HCT116 (cell line): ENCODE data around the gene CASZ1. TPM values are rescaled to one million over a fixed set of nuclear protein-coding genes. Genes with fewer than 3 reads are reported as not detected.

ENCODE experiments used
- ATAC-seq: fragments of 200-7000 bp; cut with Tn5 transposase; 2 replicates; pipeline ENCODE4 v1.9.1; 2020; ENCODE audit warnings: mild to moderate bottlenecking, moderate library complexity
- BruUV-seq: library from RNA; stranded (reverse); fragments of 400-500 nt; replicated peaks from 2 replicates; lab custom pipeline; 2021; lab: Mats Ljungman, UMichigan
- CTCF ChIA-PET: fragments of 300-600 bp; sonication (Branson Sonifier 250); formaldehyde crosslinking; loops from one replicate; lab custom pipeline; 2021; ENCODE audit warnings: antibody characterized with exemption; lab: Charles Lee
- POLR2A ChIA-PET: fragments of 300-600, 350-600 bp; sonication (Branson Sonifier 250); formaldehyde crosslinking; loops from one replicate; lab custom pipeline; 2021; ENCODE audit warnings: antibody characterized with exemption; lab: Charles Lee
- RAD21 ChIA-PET, 2 experiments: fragments of 300-600 bp; sonication (Branson Sonifier 250); formaldehyde crosslinking; loops; one replicate each; lab custom pipeline; 2023; ENCODE audit warnings: low total read pairs in 2 of 2; ENCODE audit not compliant: uncharacterized antibody in 2 of 2, unreplicated experiment in 2 of 2, low non-redundant PET in 1 of 2; lab: Charles Lee
- DNase-seq: peaks from one replicate; pipeline ENCODE4 v3.0.0-alpha.2; 2010; ENCODE audit warnings: low read depth, low spot score
- H2AFZ ChIP-seq: fragments of 200-600 bp; shearing (Covaris generic), sonication (generic); 2 replicates; pipeline ENCODE4 v1.6.1; 2017; ENCODE audit warnings: low read depth, mixed run types, mixed read lengths, antibody characterized with exemption, low read length; ENCODE audit not compliant: poor library complexity, severe bottlenecking
- H3K27ac ChIP-seq: 2 replicates; pipeline ENCODE4 v1.5.1; 2012; ENCODE audit warnings: low read depth, low read length
- H3K27me3 ChIP-seq: fragments of 200-600 bp; sonication (generic); 2 replicates; pipeline ENCODE4 v1.6.1; 2016; ENCODE audit warnings: mixed run types, low read length, mixed read lengths; ENCODE audit not compliant: insufficient read depth
- H3K36me3 ChIP-seq, 2 experiments: fragments of 200-500 bp in 1 of 2; fragments of 200-600 bp in 1 of 2; sonication (Bioruptor generic) in 1 of 2; sonication (generic) in 1 of 2; 2 replicates each; pipeline versions ENCODE4 v1.5.1 to v1.6.1; 2014 to 2016; ENCODE audit warnings: low read length in 2 of 2, inconsistent platforms in 1 of 2, mixed read lengths in 1 of 2, mixed run types in 1 of 2; ENCODE audit not compliant: insufficient read depth in 2 of 2, control insufficient read depth in 1 of 2
- H3K4me1 ChIP-seq, 2 experiments: fragments of 200-600 bp in 1 of 2; sonication (generic) in 1 of 2; 2 replicates each; pipeline versions ENCODE4 v1.5.1 to v1.6.1; 2012 to 2017; ENCODE audit warnings: low read length in 2 of 2, inconsistent platforms in 1 of 2, mild to moderate bottlenecking in 1 of 2, mixed read lengths in 1 of 2, mixed run types in 1 of 2, moderate library complexity in 1 of 2; ENCODE audit not compliant: insufficient read depth in 2 of 2, control insufficient read depth in 1 of 2
- H3K4me2 ChIP-seq: fragments of 200-600 bp; sonication (generic); 2 replicates; pipeline ENCODE4 v1.6.1; 2017; ENCODE audit warnings: mixed run types, low read length, mixed read lengths
- H3K4me3 ChIP-seq, 2 experiments: fragments of 200-600 bp in 1 of 2; sonication (generic) in 1 of 2; replicated peaks in 1 of 2; 2 replicates each; pipeline ENCODE4 v1.5.1; 2011 to 2016; ENCODE audit warnings: low read length in 2 of 2, control low read depth in 1 of 2, low read depth in 1 of 2, mild to moderate bottlenecking in 1 of 2, mixed read lengths in 1 of 2, mixed run types in 1 of 2
- H3K79me2 ChIP-seq: fragments of 200-600 bp; sonication (generic); 2 replicates; pipeline ENCODE4 v1.6.1; 2017; ENCODE audit warnings: mild to moderate bottlenecking, mixed run types, low read length, moderate library complexity, mixed read lengths; ENCODE audit not compliant: insufficient read depth
- H3K9ac ChIP-seq: fragments of 200-600 bp; sonication (generic); 2 replicates; pipeline ENCODE4 v1.6.1; 2016; ENCODE audit warnings: low read length, mixed read lengths
- H3K9me2 ChIP-seq: fragments of 200-600 bp; sonication (generic), shearing (Covaris generic); 2 replicates; pipeline ENCODE4 v1.6.1; 2017; ENCODE audit warnings: mixed run types, mild to moderate bottlenecking, moderate library complexity; ENCODE audit not compliant: insufficient read depth
- H3K9me3 ChIP-seq, 2 experiments: fragments of 200-500 bp in 1 of 2; fragments of 200-600 bp in 1 of 2; sonication (Bioruptor generic) in 1 of 2; sonication (generic) in 1 of 2; 2 replicates each; pipeline ENCODE4 v1.6.1; 2014 to 2017; ENCODE audit warnings: low read length in 2 of 2, mixed read lengths in 2 of 2, inconsistent platforms in 1 of 2, low read depth in 1 of 2, mild to moderate bottlenecking in 1 of 2, mixed run types in 1 of 2, moderate library complexity in 1 of 2; ENCODE audit not compliant: control insufficient read depth in 1 of 2, insufficient read depth in 1 of 2
- H4K20me1 ChIP-seq: fragments of 200-600 bp; sonication (generic), shearing (Covaris generic); 2 replicates; pipeline ENCODE4 v1.6.1; 2017; ENCODE audit warnings: mixed run types, mild to moderate bottlenecking, moderate library complexity; ENCODE audit not compliant: insufficient read depth
- CBX3 ChIP-seq: IDR thresholded peaks from 2 replicates; pipeline ENCODE4 v1.6.1; 2012; ENCODE audit warnings: low read depth
- CEBPB ChIP-seq: IDR thresholded peaks from 2 replicates; pipeline ENCODE4 v1.6.1; 2012; ENCODE audit warnings: low read depth
- EGR1 ChIP-seq: IDR thresholded peaks from 2 replicates; pipeline ENCODE4 v1.6.1; 2012; ENCODE audit warnings: low read depth
- POLR2A ChIP-seq: IDR thresholded peaks from 2 replicates; pipeline ENCODE4 v1.7.0; 2011; ENCODE audit warnings: borderline replicate concordance; ENCODE audit not compliant: insufficient read depth, insufficient read length; ENCODE audit errors: extremely low read depth
- RAD21 ChIP-seq: IDR thresholded peaks from 2 replicates; pipeline ENCODE4 v1.6.1; 2012; ENCODE audit warnings: low read depth, mild to moderate bottlenecking
- SRF ChIP-seq: IDR thresholded peaks from 2 replicates; pipeline ENCODE4 v1.6.1; 2012; ENCODE audit warnings: low read depth
- ZNF274 ChIP-seq: fragments of 200-500 bp; sonication (Bioruptor generic); IDR thresholded peaks from 2 replicates; pipeline ENCODE4 v1.6.1; 2014; ENCODE audit warnings: mild to moderate bottlenecking, low read depth, low read length, inconsistent platforms
- intact Hi-C: fragments of 100-400 bp; cut with micrococcal nuclease; formaldehyde crosslinking; loops from 2 replicates; pipeline ENCODE4 v1.10.0; 2022
- total RNA-seq: library from RNA; stranded (reverse); gene quantifications from one replicate; pipeline ENCODE4 v1.2.1, GENCODE V29; 2021; ENCODE audit not compliant: unreplicated experiment
- TF ChIP-seq, protein P1 (sequence below): IDR thresholded peaks from 2 replicates; pipeline ENCODE4 v1.6.1; 2011; ENCODE audit warnings: mild to moderate bottlenecking, low read length, moderate library complexity; ENCODE audit not compliant: insufficient replicate concordance; ENCODE audit errors: extremely low read depth

The CASZ1 gene
- total RNA-seq, 1 experiment from 2014 or later, result 7.7 TPM

DNA sequence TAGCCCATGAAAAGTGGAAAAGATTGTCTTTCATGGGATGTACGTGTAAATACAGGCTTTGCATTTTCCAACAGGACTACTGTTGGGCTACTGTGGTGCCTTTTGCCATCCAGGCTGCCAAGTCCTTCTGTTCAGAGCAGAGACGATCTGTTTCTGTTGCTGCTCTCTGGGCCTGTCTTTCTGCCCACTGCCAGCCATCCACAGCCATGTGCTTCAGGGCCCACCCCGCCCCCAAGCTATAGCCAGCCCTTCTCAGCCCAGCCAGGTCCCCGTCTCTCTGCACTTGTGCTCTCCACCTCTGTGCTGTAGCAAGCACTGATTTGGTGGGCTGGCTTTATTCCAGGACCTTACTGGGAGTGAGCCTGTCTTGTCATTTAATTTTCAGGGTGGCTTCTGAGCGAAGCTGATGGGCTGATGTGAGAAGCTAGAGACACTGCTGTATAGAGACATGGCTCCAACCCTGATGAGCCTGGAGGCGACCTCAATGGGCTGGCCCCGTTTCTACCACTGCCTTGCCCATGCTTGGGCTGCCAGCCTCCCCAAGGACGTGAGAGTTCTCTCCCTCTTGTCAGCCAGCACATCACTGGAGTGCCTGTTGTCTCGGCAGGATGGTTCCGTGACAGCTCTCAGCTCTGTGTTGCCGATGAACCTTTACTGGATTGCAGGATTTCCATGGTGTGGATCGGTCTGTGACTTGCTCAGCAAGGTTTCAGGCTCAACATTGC lies 183.8 kb downstream of the CASZ1 start:
- POLR2A ChIA-PET, result no interaction called here
- Histone ChIP-seq H3K27me3 (no peaks in the 10 kb centered on the region), H3K9me2 (no peaks in the 10 kb centered on the region), H3K79me2 (no peaks in the 10 kb centered on the region), H3K36me3 (no peaks in the 10 kb centered on the region), H3K9me3 (no peaks in the 10 kb centered on the region), H4K20me1 (no peaks in the 10 kb centered on the region), H3K9ac (no peak overlapping the region), H2AFZ (no peak overlapping the region), H3K4me1 (no peaks in the 10 kb centered on the region), H3K27ac (no peak overlapping the region), H3K4me3 (no peak overlapping the region), H3K4me2 (no peak overlapping the region)
- RAD21 ChIA-PET, result no interaction called here
- TF ChIP-seq EGR1 (no peak), RAD21 (no peak)
- no peak for ATAC-seq
- CTCF ChIA-PET, result no interaction called here
- no peak for DNase-seq
- intact Hi-C loops, result no loop called here
- no TSS peak for BruUV-seq

- CTCF ChIA-PET, result no interaction called here
- BruUV-seq, result no TSS peak
- intact Hi-C loops, result no loop called here
Observed at GRCh38 chr1:10610901-10611600, 185.4 kb downstream of the CASZ1 start.

More at GRCh38 chr1:10610901-10611600, 185.4 kb downstream of the CASZ1 start:
- DNase-seq, result no peak
- Histone ChIP-seq H3K4me3 (no peak overlapping the region), H3K9me2 (no peaks in the 10 kb centered on the region), H3K9ac (no peak overlapping the region), H3K27ac (no peak overlapping the region), H4K20me1 (no peaks in the 10 kb centered on the region), H3K4me2 (no peak overlapping the region), H3K9me3 (no peaks in the 10 kb centered on the region), H3K36me3 (no peaks in the 10 kb centered on the region), H3K79me2 (no peaks in the 10 kb centered on the region), H2AFZ (no peak overlapping the region), H3K27me3 (no peaks in the 10 kb centered on the region), H3K4me1 (no peaks in the 10 kb centered on the region)
- RAD21 ChIA-PET, result no interaction called here
- no peak for TF ChIP-seq CEBPB
- no peak for TF ChIP-seq POLR2A
- TF ChIP-seq, protein P1, sequence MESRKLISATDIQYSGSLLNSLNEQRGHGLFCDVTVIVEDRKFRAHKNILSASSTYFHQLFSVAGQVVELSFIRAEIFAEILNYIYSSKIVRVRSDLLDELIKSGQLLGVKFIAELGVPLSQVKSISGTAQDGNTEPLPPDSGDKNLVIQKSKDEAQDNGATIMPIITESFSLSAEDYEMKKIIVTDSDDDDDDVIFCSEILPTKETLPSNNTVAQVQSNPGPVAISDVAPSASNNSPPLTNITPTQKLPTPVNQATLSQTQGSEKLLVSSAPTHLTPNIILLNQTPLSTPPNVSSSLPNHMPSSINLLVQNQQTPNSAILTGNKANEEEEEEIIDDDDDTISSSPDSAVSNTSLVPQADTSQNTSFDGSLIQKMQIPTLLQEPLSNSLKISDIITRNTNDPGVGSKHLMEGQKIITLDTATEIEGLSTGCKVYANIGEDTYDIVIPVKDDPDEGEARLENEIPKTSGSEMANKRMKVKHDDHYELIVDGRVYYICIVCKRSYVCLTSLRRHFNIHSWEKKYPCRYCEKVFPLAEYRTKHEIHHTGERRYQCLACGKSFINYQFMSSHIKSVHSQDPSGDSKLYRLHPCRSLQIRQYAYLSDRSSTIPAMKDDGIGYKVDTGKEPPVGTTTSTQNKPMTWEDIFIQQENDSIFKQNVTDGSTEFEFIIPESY, result no peak
- TF ChIP-seq SRF, result no peak
- no peak for TF ChIP-seq ZNF274
- TF ChIP-seq CBX3, result no peak
- no peak for ATAC-seq
- POLR2A ChIA-PET, result no interaction called here
